Measurements from ENCODE around the gene XKR3.
A peak's percentile ranks its signal among the peaks of the same experiment; 100 is the strongest.
"Not testable (repeated sequence)": the region's sequence is repeated elsewhere in the genome, so short reads cannot be mapped to it uniquely, and the experiment has no call there.

Gene XKR3

GRCh38 chr22:16804882-16805281 is 20.3 kb downstream of the XKR3 start:
- DNase-seq (ENCODE audit: low spot score): no peak

DNA sequence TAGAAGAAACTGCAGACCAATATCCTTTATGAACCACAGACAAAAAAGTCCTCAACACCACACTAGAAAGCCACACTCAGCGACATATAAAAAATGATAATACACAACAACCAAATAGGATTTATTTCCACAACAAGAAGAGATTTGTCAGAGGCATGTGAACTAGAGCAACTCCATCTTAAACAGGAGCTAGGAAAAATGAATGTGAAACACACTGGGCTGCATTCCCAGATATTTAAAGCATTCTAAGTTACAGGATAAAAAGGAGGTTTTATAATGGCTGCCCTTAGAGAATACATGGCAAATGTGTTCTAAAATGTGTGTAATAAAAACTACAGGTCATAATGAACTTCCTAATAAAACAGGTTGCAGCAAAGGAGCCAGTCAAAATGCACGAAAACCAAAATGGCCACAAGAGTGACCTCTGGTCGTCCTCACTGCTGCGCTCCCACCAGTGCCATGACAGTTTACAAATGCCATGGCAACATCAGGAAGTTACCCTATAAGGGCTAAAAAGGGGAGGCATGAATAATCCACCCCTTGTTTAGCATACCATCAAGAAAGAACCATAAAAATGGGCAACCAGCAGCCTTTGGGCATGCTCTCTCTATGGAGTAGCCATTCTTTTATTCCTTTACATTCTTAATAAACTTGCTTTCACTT is 21.8 kb downstream of the XKR3 start:
- DNase-seq (ENCODE audit: low spot score): no peak

- DNase-seq (ENCODE audit: low spot score): no peak
These were observed 23.6 kb downstream of the XKR3 start for GRCh38 chr22:16801571-16801970.

DNA sequence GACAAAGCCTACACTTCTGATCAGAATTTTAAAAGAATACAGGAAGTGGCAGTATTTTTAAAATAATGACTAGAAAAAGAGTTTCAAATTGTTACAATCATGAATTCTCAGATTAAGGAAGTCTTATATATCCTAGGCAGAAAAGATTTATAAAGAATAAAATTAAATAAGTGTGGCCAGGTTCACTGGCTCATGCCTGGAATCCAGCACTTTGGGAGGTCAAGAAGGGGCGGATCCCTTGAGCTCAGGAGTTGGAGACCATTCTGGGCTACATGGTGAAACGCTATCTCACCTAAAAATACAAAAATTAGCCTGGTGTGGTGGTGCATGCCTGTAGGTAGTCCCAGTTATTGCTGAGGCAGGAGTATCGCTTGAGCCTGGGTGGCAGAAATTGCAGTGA is 24.1 kb downstream of the XKR3 start:
- no peak for DNase-seq (ENCODE audit: low spot score)

- no peak for DNase-seq (ENCODE audit: low spot score)
These were observed 24.9 kb downstream of the XKR3 start for GRCh38 chr22:16800358-16800757.

DNA sequence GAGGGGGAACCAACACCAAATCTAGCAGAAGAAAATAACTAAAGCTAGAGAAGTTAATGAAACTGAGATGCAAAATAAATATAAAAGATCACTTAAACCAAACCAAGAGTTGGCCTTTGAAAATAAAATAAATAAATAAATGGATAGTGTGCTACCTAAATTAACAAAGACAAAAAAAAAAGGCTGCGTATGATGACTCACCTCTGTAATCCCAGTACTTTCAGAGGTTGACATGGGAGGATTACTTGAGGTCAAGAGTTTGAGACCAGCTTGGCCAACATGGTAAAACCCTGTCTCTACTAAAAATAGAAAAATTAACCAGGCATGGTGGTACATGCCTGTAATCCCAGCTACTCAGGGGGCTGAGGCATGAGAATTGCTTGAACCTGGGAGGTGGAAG is 29.7 kb downstream of the XKR3 start:
- DNase-seq (ENCODE audit: low spot score): not testable (repeated sequence)

- DNase-seq (ENCODE audit: low spot score): no peak
These were observed 31.4 kb downstream of the XKR3 start for GRCh38 chr22:16793831-16794230.

DNA sequence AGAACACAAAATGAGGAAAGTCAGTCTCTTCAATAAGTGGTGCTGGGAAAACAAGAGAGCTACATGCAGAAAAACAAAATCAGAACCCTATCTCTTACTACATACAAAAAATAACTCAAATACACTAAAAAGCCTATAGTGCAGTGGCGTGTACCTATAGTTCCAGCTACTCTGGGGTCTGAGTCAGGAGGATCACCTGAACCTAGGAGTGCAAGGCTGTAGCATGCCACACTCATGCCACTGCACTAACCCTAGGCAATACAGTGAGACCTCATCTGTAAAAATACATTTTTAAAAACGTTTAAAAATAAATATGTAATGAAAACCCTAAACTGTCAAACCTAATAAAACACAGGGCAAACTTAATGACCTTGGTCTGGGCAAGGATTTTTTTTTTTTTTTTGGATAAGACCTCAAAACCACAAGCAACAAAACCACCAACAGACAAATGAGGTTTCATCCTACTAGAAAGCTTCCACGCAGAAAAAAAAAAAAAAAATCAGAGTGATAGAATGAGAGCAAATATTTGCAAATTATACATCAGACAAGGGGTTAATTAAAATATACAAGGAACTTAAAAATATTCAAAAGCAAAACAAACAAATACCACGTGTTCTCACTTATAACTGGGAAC is 35.2 kb downstream of the XKR3 start:
- DNase-seq (ENCODE audit: low spot score): no peak

GRCh38 chr22:16783930-16784354 is 41.3 kb downstream of the XKR3 start:
- peak; percentile 31 for DNase-seq (ENCODE audit: low spot score)

GRCh38 chr22:16783453-16783852 is 41.8 kb downstream of the XKR3 start:
- no peak for DNase-seq (ENCODE audit: low spot score)

DNA sequence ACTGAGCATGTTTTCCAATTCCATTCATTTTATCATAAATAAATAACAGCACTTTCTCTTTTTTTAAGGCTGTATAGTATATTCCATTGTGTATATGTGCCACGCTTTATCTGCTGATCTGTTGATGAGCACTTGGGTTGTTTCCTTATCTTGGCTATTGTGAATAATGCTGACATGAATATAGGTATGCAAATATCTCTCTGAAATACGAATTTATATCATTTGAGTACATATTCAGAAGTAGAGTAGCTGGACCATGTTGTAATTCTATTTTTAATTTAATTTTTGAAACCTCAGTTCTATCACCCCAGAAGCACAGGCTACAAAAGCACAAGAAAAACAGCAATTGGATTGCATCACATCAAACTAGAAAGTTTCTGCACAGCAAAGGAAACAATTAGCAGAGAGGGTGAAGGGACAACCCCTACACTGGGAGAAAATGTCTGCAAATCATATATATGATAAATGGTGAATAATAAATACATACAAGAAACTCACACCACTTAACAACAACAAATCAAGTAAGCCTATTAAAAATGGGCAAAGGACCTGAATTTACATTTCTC is 43.4 kb downstream of the XKR3 start:
- no peak for DNase-seq (ENCODE audit: low spot score)

DNA sequence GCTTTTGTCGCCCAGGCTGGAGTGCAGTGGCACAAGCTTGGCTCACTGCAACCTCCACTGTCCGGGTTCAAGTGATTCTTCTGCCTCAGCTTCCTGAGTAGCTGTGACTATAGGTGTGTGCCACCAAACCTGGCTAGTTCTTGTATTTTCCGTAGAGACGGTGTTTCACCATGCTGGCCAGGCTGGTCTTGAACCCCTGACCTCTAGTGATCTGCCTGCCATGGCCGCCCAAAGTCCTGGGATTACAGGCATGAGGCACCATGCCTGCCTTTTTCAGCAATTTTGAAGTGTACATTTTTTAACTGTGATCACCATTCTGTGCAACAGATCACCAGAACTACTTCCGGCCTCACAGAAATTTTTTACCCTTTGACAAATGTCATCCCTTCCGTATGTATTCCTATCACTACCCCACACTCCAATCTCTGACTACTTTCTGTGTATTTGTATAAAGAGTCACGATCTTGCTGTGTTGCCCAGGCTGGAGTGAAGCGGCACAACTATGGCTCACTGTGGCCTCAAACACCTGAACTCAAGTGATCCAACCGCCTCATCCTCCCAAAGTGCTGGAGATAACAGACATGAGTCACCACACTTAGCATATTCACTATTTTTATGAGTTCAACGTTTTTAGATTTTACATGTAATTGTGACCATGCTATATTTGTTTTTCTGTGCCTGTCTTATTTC is 44.0 kb downstream of the XKR3 start:
- no peak for DNase-seq (ENCODE audit: low spot score)

DNA sequence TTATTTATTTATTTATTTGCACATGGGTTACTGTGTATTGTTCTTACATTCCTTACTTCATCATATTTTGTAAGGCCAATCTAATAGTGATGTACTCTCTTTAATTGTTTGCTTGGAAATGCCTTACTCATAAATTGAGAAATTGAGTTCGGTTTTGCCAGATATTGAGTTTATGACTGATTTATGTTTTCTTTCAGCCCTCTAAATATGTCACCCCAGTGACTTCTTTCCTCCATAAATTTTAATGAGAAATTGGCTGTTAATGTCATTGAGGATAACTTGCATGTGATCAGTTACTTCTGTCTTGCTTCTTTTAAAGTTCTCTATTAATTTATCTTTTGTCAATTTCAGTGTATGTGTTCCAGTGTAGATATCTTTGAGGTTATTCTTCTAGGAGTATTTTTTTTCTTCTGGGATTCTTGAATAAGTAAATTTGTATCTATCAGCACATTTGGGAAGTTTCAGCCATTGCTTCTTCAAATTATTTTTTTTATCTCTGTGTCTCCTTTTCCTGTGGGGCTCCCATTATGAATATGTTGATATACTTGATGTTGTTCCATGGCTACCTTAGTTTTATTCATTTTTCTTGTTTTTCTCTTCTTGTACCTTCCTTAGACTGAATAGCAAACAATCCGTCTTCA is 47.8 kb downstream of the XKR3 start:
- no peak for DNase-seq (ENCODE audit: low spot score)

DNA sequence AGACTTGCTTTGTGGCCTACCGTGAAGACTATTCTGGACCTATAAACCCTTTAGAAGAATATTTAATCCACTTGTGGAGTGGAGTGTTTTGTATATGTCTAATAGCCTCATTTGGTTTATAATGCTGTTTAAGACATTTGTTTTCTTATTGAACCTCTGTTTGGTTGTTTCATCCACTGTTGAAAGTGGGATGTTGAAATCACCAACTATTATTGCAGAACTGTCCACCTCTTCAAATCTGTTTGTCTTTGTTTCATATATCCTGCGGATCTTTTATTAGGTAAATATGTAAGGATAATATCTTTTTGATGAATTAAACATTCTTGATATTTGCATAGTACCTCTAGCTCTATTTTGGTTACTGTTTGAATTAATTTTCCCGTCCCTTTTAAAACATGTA is 49.1 kb downstream of the XKR3 start:
- DNase-seq (ENCODE audit: low spot score): no peak

- DNase-seq (ENCODE audit: low spot score): peak; percentile 15
These were observed 50.2 kb downstream of the XKR3 start for GRCh38 chr22:16774911-16775500.

DNA sequence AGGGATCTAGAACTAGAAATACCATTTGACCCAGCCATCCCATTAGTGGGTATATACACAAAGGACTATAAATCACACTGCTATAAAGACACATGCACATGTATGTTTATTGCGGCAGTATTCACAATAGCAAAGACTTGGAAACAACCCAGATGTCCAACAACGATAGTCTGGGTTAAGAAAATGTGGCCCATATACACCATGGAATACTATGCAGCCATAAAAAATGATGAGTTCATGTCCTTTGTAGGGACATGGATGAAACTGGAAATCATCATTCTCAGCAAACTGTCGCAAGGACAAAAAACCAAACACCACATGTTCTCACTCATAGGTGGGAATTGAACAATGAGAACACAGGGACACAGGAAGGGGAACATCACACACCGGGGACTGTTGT is 53.6 kb downstream of the XKR3 start:
- not testable (repeated sequence) for DNase-seq (ENCODE audit: low spot score)

GRCh38 chr22:16767927-16768326 is 57.3 kb downstream of the XKR3 start:
- not testable (repeated sequence) for DNase-seq (ENCODE audit: low spot score)

DNA sequence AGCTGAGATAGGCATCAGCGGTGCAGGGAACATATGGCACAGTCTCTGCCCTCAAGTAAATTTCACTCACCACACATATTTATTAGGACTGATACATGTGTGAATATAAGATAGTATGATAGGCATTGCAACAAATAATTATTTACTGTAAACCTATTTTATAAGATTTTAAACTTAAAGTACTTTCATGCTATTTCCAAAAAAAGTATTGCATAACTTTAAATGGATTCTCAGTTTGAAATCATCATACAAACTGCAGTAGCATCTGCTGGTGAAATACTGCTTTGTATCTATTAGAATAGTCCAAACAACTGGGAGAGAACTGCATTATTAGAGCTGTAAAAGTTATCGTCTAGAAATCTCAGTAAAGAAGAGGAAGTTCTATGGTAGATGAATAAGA is 63.0 kb downstream of the XKR3 start:
- DNase-seq (ENCODE audit: low spot score): not testable (repeated sequence)

GRCh38 chr22:16760416-16760815 is 64.8 kb downstream of the XKR3 start:
- peak; percentile 84 for DNase-seq (ENCODE audit: low spot score)

DNA sequence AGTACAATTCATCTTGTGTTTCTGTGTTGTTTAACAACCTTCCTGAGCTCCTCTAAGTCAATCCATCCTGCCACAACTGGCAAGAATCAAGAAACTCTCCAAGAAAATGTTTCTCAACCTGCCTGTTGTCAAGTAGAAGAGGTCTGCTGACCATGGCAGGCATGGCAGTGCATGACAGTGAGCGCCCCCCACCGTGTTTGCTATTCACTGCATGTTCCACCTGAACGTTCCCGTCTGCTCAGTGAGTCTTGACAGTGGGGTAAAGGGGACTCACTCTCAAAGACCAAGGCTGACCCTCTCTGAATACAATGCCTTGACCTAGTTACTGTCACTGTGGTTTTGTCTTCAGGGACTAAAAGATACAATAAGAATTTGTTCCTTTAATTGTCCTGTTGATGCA is 75.9 kb downstream of the XKR3 start:
- DNase-seq (ENCODE audit: low spot score): not testable (repeated sequence)

GRCh38 chr22:16748160-16748929 is 76.9 kb downstream of the XKR3 start:
- not testable (repeated sequence) for DNase-seq (ENCODE audit: low spot score)

Data from kidney tubule cell (primary cell).